MM.1S (cell line): Measurements from ENCODE around the gene ZNF561.

Experiments used
- DNase-seq: peaks from one replicate; pipeline ENCODE4 v3.0.0-alpha.2; 2015
- H2AFZ ChIP-seq: fragments of 300-600 bp; sonication (generic); 2 replicates; pipeline ENCODE4 v1.6.0; 2016; ENCODE audit warnings: antibody characterized with exemption, low read length
- H3F3A ChIP-seq: fragments of 300-600 bp; sonication (generic); 2 replicates; pipeline ENCODE4 v1.6.1; 2016; ENCODE audit warnings: mild to moderate bottlenecking, antibody characterized with exemption, low read length, moderate library complexity, mixed read lengths; ENCODE audit not compliant: insufficient read depth
- H3K27ac ChIP-seq: fragments of 300-600 bp; sonication (generic); 2 replicates; pipeline ENCODE4 v1.5.1; 2016; ENCODE audit warnings: mild to moderate bottlenecking, low read length
- H3K27me3 ChIP-seq: fragments of 300-600 bp; sonication (generic); replicated peaks from 2 replicates; pipeline ENCODE4 v1.6.0; 2016; ENCODE audit warnings: low read length; ENCODE audit not compliant: insufficient read depth
- H3K36me3 ChIP-seq: fragments of 300-600 bp; sonication (generic); replicated peaks from 2 replicates; pipeline ENCODE4 v1.6.1; 2016; ENCODE audit warnings: mild to moderate bottlenecking, low read length, mixed read lengths; ENCODE audit not compliant: insufficient read depth
- H3K4me1 ChIP-seq: fragments of 300-600 bp; sonication (generic); 2 replicates; pipeline ENCODE4 v1.6.1; 2016; ENCODE audit warnings: low read length, mixed read lengths
- H3K4me2 ChIP-seq: fragments of 300-600 bp; sonication (generic); 2 replicates; pipeline ENCODE4 v1.6.0; 2016; ENCODE audit warnings: low read depth, low read length
- H3K4me3 ChIP-seq: fragments of 300-600 bp; sonication (generic); 2 replicates; pipeline ENCODE4 v1.5.1; 2016; ENCODE audit warnings: low read length, mixed read lengths
- H3K79me2 ChIP-seq: fragments of 300-600 bp; sonication (generic); 2 replicates; pipeline ENCODE4 v1.6.1; 2016; ENCODE audit warnings: mixed run types, low read length, mixed read lengths
- H3K9ac ChIP-seq: fragments of 300-600 bp; sonication (generic); 2 replicates; pipeline ENCODE4 v1.6.1; 2016; ENCODE audit warnings: low read length, mixed read lengths
- H3K9me2 ChIP-seq: fragments of 300-600 bp; sonication (generic); replicated peaks from 2 replicates; pipeline ENCODE4 v1.6.1; 2016; ENCODE audit warnings: mild to moderate bottlenecking, low read length, mixed read lengths; ENCODE audit not compliant: insufficient read depth
- H3K9me3 ChIP-seq: fragments of 300-600 bp; sonication (generic); replicated peaks from 2 replicates; pipeline ENCODE4 v1.6.1; 2016; ENCODE audit warnings: mild to moderate bottlenecking, low read length, mixed read lengths; ENCODE audit not compliant: insufficient read depth
- H4K20me1 ChIP-seq: fragments of 300-600 bp; sonication (generic); 2 replicates; pipeline ENCODE4 v1.6.1; 2016; ENCODE audit warnings: mild to moderate bottlenecking, low read length, moderate library complexity, mixed read lengths; ENCODE audit not compliant: insufficient read depth
- EZH2 ChIP-seq: fragments of 300-600 bp; sonication (generic); optimal IDR thresholded peaks from 2 replicates; pipeline ENCODE3; 2017; ENCODE audit warnings: low read depth, mild to moderate bottlenecking, antibody characterized with exemption, low read length, mixed read lengths
- EZH2phosphoT487 ChIP-seq: fragments of 300-600 bp; sonication (generic); IDR thresholded peaks from 2 replicates; pipeline ENCODE4 v1.6.1; 2018; ENCODE audit warnings: antibody characterized with exemption, low read length
- TF ChIP-seq, protein P1 (sequence below): fragments of 300-600 bp; sonication (generic); IDR thresholded peaks from 2 replicates; pipeline ENCODE4 v1.5.1; 2016; ENCODE audit warnings: antibody characterized with exemption, low read length, mixed read lengths

Gene ZNF561

DNA sequence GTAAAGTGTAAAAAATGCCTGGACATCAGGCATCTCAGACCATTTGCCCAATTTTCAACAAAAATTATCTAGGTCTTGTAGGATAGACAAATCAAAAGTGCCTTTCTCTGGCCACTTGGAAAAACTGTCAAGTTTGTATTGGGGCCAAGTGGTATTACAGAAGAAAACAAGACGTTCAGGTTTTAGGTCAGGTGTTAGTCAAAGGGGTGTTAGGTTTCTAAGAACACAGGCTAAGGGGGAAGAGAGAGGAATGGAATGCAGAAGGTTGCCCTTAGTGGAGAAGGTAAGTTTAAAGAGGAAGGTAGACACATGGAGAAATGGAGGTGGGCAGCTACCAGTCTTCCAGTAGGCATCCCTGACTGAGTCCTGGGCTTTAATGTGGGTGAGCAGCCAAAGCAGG, 19.9 kb upstream of the ZNF561 start:
- no peaks in the 10 kb centered on the region for H3K9me3 ChIP-seq
- H3K4me1 ChIP-seq = no peaks in the 10 kb centered on the region
- no peaks in the 10 kb centered on the region for H3F3A ChIP-seq
- H3K4me2 ChIP-seq = no peak overlapping the region
- TF ChIP-seq EZH2 (no peak), EZH2phosphoT487 (no peak)
- TF ChIP-seq, protein P1, sequence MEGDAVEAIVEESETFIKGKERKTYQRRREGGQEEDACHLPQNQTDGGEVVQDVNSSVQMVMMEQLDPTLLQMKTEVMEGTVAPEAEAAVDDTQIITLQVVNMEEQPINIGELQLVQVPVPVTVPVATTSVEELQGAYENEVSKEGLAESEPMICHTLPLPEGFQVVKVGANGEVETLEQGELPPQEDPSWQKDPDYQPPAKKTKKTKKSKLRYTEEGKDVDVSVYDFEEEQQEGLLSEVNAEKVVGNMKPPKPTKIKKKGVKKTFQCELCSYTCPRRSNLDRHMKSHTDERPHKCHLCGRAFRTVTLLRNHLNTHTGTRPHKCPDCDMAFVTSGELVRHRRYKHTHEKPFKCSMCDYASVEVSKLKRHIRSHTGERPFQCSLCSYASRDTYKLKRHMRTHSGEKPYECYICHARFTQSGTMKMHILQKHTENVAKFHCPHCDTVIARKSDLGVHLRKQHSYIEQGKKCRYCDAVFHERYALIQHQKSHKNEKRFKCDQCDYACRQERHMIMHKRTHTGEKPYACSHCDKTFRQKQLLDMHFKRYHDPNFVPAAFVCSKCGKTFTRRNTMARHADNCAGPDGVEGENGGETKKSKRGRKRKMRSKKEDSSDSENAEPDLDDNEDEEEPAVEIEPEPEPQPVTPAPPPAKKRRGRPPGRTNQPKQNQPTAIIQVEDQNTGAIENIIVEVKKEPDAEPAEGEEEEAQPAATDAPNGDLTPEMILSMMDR = no peak
- H4K20me1 ChIP-seq = no peaks in the 10 kb centered on the region
- H3K27ac ChIP-seq = no peak overlapping the region
- no peaks in the 10 kb centered on the region for H3K36me3 ChIP-seq
- no peaks in the 10 kb centered on the region for H3K79me2 ChIP-seq
- H3K9me2 ChIP-seq = no peaks in the 10 kb centered on the region
- no peak overlapping the region for H3K4me3 ChIP-seq
- no peaks in the 10 kb centered on the region for H3K27me3 ChIP-seq
- no peak for DNase-seq
- no peak overlapping the region for H2AFZ ChIP-seq
- H3K9ac ChIP-seq = no peak overlapping the region

DNA sequence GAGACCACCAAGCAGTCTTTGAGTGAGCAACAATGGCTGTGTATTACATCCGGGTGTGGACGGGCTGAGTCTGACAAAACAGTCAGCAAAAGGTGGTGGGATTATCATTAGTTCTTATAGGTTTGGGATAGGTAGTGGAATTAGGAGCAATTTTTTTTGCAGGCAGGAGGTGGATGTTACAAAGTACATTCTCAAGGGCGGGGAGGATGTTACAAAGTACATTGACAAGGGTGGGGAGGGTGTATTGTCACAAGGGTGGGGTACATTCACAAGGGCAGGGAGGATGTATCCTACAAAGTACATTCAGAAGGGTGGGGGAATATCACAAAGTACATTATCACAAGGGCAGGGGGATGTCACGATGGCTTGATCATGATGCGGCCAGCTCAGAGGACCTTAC, 15.0 kb upstream of the ZNF561 start:
- no peaks in the 10 kb centered on the region for H3F3A ChIP-seq
- no peak overlapping the region for H3K9ac ChIP-seq
- H3K27ac ChIP-seq = no peak overlapping the region
- no peak for DNase-seq
- TF ChIP-seq, protein P1 = no peak
- TF ChIP-seq EZH2 (no peak), EZH2phosphoT487 (no peak)
- H3K79me2 ChIP-seq = no peaks in the 10 kb centered on the region
- no peaks in the 10 kb centered on the region for H4K20me1 ChIP-seq
- H2AFZ ChIP-seq = no peak overlapping the region
- H3K4me2 ChIP-seq = no peak overlapping the region
- H3K27me3 ChIP-seq = no peaks in the 10 kb centered on the region
- H3K4me1 ChIP-seq = no peaks in the 10 kb centered on the region
- no peaks in the 10 kb centered on the region for H3K9me3 ChIP-seq
- no peak overlapping the region for H3K4me3 ChIP-seq
- H3K36me3 ChIP-seq = no peaks in the 10 kb centered on the region
- H3K9me2 ChIP-seq = no peaks in the 10 kb centered on the region

DNA sequence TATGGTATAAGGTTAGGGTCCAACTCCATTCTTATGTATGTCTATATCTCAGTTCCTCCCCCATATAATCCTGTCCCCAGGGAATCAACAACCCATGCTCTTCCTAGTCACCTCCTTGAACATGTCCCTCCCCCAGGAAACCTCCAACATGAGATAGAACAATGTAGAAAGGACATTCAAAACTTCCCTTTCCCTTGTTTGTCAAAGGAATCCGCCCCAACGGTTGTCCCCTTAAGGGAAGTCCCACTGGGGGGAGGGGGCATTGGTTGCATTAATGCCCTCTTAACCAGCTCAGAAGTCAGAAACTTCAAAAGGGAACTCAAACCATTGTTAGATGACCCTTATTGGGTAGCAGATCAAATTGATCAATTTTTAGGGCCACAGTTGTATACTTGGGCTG, 6.8 kb upstream of the ZNF561 start:
- H3K9me2 ChIP-seq = no peaks in the 10 kb centered on the region
- H3K4me1 ChIP-seq = no peaks in the 10 kb centered on the region
- no peaks in the 10 kb centered on the region for H3K9me3 ChIP-seq
- no peaks in the 10 kb centered on the region for H3K36me3 ChIP-seq
- H3K27ac ChIP-seq = no peak overlapping the region
- no peak overlapping the region for H3K4me3 ChIP-seq
- no peak for TF ChIP-seq EZH2
- TF ChIP-seq, protein P1 = no peak
- TF ChIP-seq EZH2phosphoT487 = no peak
- no peak overlapping the region for H2AFZ ChIP-seq
- H3K9ac ChIP-seq = no peak overlapping the region
- H3F3A ChIP-seq = no peaks in the 10 kb centered on the region
- no peak for DNase-seq
- H4K20me1 ChIP-seq = no peaks in the 10 kb centered on the region
- H3K79me2 ChIP-seq = no peaks in the 10 kb centered on the region
- no peak overlapping the region for H3K4me2 ChIP-seq
- no peaks in the 10 kb centered on the region for H3K27me3 ChIP-seq
